ENCODE results near the gene UNC13D. TPM values are rescaled to one million over a fixed set of nuclear protein-coding genes. Genes with fewer than 3 reads are reported as not detected.
"Not testable (repeated sequence)": the region's sequence is repeated elsewhere in the genome, so short reads cannot be mapped to it uniquely, and the experiment has no call there.

UNC13D gene
- polyA plus RNA-seq, 1 donor: 5.4 TPM

DNA sequence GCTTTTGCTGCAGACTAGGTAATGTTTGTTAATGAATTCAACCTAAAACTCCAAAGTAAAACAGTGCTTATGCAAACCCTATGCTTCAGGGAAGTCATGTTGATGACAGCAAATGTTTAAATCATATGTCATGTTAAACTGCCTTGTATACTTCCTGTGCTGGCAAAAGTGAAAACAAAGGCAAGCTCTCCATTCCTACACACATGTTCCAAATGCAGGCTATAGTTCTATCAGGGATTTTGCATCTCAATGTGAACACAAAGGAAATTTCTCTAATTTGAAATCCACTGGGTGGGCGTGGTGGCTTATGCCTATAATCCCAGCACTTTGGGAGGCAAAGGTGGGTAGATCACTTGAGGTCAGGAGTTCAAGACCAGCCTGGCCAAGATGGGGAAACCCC is 40.3 kb downstream of the UNC13D start:
- no peak for DNase-seq

DNA sequence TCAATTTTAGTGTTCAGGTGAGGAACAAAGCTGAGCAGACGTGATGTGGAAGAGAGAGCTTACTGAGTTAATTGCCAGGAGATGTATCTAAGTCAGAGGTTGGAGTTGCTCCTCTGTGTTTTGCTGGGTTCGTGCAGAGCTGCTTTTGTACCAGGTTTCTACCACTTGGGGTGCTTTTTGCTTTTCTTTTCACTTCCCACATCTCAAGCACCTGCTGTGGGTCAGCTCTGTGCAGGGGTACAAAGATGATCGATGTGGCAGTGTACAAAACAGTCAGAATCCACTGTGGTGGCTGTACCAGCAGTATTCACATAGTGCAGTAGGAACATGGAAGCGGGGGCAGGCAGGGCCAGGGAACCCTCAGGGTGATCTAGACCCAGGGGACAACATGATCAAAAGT is 44.8 kb downstream of the UNC13D start:
- no peak for DNase-seq

DNA sequence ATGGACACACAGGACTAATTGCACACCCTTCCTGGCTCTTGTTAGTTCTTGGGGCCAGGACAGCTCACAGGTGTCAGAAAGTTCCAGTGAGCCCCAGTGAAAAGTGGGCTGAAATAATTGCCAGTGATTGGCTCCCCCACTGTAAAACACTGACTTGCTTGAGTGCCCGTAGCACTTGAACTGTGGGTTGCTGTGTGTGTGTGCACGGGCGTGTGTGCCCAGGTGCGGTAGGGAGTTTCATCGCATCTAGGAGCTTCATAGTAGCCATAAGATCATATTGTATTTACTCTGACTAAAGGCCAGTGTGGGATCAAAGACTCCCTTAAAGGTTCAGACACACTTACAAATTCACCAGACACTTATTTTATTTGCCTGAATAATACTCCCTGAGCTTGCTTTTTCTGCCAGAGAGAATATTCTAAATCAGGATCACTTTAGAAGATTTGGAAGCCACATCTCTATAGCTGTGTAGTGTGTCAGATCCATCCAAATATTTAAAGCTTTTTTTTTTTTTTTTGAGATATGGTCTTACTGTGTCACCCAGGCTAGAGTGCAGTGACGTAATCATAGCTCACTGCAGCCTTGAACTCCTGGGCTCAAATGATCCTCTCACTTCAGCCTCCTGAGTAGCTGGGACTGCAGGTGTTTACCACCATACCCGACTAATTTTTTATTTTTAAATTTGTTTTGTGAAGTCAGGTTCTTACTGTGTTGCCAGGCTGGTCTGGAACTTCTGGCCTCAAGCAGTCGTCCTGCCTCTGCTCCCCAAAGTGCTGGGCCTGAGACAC is 48.2 kb downstream of the UNC13D start:
- no peak for DNase-seq

DNA sequence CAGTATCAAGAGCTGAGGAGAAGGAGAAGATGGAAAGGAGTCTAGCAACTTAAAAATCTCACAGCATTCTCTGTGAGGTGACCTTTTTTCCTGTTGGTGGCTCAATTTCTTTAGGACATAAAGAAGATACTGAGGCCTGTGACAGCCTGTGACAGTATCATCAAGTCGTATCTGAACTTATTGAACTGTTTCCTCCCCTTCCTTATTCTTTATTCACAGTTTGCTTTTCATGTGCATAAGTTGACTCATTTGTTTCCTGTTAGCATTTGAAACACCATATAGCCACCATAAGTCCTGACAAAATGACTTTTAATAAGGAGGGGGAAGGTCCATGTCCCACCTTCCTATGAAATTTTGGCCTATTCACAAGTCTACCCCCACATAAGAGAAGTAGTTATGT is 50.7 kb downstream of the UNC13D start:
- no peak for DNase-seq

DNA sequence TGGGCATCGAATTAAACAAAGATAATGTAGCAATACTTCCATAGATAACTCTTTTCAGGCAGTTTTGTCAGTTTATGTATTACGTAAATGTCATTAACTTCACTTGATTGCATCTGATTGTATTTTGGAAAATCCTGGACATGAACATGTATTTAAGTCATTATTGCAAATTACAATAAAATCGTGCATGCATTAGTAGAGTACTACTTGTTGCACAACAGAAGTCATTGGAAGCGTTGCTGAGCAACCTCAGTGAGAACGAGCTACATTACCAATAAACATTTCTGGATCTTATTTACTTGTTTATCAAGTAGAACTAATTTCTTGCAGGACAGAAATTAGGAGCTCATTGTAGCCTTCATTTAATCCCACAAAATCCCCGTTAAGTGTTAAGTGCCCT is 53.0 kb downstream of the UNC13D start:
- no peak for DNase-seq

DNA sequence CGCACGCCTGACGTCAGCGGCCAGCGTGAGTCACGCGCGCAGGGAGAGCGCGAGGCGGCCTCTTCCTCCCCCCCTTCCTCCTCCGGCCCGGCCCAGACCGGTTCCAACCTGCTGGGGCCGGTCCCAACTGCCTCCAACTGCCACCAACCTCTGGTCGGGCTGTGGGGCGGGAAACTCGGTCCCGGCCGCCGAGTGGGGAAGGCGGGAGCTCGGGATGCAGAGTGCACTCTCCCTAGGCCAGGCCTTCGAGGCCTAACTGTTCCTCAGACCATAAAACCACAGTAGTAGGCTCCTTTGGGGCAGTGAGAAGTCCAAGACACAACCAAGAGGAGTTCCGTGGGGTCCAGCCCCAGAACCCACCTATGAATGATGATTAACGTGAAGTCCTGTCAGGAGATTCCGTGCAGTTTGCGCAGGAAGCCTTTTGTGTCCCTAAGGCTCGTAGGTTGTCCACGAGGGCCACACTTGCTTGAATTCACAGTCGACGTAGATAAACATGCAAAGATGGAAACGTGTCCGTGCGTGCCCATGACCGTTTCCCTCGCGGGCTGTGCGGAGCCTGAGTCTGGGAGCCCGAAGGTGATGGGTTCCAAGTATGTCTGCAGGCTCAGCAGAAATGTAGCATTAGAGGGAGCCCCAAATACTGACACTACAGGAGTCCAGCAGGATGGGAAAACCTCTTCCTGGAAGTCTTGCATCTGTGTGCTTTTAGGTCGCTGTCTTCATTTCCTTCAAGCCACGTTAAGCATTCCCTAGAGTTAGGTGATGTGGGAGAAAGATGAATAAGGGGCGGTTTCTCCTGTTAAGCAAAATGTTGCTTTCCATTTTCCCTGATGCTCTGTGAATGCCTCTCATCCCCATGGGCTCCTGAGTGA is 59.0 kb downstream of the UNC13D start:
- peak; percentile 92 for DNase-seq

DNA sequence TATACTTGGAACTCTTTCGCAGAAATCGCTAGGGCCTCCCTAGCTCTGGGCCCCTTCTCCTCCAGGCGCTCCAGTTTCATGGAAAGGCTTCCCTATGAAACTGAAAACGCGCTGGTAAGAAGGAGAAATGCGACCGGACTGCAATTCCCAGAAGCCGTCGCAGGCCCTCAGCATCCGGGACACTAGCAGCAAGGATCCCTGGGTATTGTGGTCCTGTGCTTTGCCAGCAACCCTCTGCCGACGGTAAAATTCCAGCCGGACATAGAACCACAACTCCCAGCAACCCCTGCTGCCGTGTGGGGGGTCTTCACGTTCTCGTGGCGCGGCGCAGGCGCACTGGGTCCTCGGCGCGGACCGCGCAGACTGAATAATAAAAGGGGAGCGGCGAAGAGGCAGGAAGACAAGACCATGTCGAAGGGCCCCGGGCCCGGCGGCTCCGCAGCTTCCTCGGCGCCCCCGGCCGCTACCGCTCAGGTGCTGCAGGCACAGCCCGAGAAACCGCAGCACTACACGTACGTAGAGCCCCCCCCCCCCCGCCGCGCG is 59.7 kb downstream of the UNC13D start, which contains the start of gene UNK:
Gene UNK, plus strand, starts transcription at position 334 of the 543 bp plus-strand sequence. Its CDS starts 75 bp downstream, at position 409.
- peak; percentile 99 for DNase-seq

DNA sequence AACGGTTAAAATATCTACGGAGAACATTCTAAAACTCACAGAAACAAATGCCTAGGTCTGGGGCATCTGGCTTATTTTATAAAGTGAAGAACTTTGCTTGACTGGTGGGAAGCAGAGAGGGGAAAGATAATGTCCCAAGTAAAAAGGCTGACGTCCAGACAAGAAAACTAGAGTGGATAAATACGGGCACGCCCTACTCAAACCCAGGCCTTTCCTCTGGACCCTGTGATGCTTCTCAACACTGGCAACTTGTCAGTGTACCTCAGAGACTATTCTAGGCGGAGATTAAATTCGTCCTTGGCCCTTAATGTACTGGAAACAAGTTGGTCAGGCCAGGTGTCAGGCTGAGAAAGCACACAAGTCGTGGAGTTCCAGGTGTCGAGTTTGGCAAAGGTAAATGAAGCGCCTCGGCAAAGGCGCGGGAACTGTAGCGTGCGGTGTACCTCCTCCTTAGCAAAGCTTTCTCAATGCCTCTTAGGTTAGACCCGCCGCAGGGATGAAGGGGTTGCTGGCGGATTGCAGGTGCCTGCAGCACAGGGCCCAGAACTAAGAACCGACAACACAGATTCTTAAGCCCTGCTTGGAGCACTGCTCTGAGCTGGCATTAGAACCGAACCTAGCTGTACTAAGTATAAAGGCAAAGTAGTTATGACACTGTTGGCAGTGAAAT is 60.3 kb downstream of the UNC13D start:
- DNase-seq: no peak

DNA sequence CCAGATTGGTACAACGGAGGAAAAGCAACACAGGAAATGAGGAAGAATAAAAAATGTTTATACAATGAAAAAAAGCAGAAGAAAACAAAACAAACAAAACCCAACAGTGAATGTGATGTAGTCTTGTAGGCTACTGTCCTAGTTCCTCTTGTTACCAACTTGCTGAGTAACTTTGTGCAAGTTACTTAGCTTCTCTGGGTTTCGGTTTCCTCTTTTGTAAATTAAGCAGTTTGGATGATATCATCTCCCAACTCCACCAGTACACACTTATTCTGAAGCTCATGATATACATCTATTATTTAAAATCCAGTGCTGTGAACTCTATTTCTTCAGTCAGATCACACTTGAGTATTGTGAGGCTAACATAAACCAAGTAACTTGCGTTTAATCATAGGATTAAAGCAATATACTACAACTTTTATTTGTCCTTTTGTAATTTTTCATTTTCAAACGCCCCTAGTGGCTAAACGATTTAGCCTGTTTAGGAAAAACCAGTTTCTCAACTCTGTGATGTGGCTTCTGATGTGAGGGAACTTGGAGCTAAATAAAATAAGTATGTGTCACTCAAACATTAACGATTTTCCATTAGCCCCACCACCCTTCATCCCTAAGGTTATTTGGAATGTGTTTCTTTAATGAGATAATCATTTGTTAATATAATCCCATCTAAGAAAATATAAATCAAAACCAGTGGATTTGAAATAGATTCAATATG is 61.0 kb downstream of the UNC13D start:
- peak; percentile 83 for DNase-seq

DNA sequence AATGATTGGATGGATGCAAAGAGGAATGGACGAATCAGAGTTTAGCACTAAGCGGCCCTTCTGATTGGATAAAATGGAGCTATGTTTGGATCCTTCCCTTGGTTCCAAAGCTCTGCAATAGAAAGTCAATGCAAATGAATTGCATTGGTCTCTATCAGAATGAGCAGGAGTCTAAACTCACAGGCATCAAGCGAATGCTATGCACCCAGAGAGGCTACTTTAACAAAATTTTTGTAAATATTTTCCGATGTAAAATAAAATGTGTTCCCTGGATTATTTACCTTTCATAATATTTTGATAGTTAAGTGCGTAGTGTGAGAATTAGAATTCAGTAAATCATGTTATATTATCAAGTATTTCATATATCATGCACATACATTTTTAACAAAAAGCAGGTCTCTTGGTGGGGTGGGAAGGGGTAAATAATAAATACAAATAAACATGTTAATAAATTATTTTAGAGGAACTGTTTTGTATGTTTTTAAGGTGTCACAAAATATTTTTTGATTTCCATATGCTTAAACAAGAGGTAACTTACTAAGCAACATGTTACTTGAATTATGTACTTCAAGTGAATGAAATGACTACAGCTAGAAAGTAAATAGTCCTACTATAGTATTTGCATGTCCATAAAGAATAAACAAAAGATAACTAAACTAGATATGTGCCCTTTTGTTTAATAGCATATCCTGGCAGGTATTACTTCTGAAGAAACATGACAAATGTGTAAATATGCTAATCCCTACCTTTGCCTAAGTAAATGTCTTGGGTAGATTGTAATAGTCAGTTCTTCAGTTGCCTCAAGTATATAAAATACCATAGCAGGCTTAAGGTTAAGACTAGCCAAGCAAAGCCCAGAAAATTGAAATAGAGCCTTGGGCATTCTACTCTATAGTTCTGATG is 64.0 kb downstream of the UNC13D start:
- no peak for DNase-seq

DNA sequence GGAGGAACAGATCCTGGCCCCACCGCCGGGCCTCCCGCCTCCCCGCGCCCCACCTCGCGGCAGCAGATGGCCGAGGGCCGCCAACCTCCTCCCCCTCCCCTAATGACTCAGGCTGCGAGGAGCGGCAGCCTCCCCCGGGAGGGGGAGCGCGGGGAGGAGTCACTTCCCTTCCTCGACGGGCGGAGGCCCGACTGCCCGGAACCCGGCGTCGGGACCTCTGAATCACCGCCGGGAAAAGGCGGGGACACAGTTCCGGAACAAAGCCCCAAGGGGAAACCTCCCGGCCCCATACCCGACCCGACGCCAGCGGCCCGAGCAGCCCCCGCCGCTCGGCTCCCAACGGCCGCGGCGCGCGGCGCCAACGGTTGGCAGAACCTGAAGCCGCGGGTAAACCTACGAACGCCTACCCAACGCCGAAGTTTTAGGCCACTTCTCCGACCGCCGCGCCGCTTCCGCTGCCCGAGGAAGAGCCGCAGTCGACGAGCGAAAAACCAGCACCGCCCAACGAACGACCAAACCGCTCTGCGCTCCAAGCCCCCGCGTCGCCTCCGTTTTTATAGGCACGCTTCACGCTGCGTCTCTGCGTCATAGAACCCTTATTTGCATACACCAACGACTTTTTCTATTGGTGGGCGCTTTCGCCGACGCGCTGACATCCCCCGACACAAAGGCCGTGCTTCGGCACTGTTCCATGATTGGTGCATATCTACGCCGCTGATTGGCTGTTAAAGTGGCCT is 64.8 kb downstream of the UNC13D start:
- DNase-seq: peak; percentile 100

DNA sequence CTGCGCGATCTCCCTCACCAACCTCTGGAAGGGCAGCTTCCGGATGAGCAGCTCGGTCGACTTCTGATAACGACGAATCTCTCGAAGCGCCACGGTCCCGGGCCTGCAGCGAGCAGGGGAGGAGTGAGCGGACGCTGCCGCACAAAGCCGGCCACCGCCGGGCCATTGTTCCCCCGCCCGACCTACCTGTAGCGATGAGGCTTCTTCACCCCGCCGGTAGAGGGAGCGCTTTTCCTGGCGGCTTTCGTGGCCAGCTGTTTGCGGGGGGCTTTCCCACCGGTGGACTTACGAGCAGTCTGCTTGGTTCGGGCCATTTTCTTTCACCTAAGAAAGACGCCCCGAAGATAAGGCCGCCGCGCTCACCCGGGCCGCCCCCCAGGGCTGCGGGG is 65.3 kb downstream of the UNC13D start:
- no peak for DNase-seq

DNA sequence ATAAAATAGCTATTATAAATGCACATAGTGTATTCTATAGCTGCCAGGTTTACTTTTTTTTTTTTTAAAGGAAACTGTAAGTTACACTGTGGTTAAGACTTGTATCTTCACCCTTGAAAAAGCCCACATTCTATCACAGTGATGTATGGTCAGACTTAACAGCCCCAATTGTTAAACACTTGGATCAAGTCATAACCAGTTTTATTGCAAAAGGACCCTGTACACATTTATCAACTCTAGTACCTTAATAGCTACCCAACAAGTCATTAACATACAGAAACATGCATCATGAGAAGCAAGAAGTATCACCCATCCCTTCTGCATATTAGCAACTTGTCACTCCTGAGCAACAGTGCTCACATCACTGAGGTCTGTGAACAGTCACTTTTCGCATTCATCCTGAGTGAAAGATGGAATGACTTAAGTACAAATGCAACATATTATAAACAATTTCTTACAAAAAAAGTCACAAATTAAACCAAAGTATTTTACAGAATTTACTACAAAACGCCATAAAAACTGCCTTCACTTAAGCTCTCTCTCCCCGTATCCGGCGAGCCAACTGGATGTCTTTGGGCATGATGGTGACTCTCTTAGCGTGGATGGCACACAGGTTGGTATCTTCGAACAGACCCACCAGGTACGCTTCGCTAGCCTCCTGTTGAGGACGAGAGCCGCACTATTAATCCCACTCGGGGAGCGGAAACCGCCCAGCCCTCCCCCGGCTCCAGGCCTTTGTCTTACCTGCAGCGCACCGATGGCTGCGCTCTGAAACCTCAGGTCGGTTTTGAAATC is 65.9 kb downstream of the UNC13D start:
- DNase-seq: not testable (repeated sequence)

DNA sequence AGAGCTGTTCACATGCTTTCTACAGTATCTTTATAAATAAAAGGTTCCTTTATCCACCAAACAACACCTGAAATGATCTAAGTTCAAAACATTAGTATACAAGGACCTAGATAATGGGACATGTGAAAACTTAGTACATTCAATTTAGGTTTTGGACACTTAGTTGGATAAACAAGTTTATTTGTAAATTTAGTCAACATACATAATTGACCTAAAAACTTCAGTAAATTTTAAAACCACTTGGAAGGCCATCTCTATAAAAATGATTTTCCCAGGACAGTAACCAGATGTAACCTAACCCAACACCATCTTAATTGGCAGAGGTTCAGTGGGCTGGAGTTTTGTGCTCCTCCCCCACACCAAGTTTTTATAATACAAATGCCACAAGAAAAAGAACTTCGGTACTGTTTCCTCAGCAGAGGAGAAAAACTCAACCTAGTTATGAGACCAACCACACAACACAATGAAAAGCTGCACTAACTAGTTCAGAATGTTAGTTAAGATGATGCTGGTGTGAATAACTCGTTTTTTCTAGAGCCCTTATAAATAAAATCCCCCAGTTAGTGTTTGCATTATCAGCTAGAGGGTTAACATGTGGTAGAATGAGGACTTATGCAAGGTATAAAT is 66.8 kb downstream of the UNC13D start:
- DNase-seq: no peak
